HG02852 (cell line): ENCODE data around the gene KRT80.

Experiments used
- ATAC-seq: cut with Tn5 transposase; IDR thresholded peaks from one replicate; pipeline ENCODE4 v1.9.1; 2021; ENCODE audit warnings: mild to moderate bottlenecking, moderate library complexity; ENCODE audit not compliant: unreplicated experiment

Gene KRT80

GRCh38 chr12:52141875-52142274 is 49.9 kb downstream of the KRT80 start:
- no peak for ATAC-seq

GRCh38 chr12:52141306-52141705 is 50.5 kb downstream of the KRT80 start:
- ATAC-seq, result no peak

GRCh38 chr12:52139579-52140062 is 52.2 kb downstream of the KRT80 start:
- ATAC-seq, result no peak

- ATAC-seq, result no peak
These were observed 52.7 kb downstream of the KRT80 start for GRCh38 chr12:52139147-52139546.

- no peak for ATAC-seq
These were observed 54.1 kb downstream of the KRT80 start for GRCh38 chr12:52137746-52138145.

- no peak for ATAC-seq
These were observed 59.1 kb downstream of the KRT80 start for GRCh38 chr12:52132754-52133161.

- ATAC-seq, result no peak
These were observed 61.1 kb downstream of the KRT80 start for GRCh38 chr12:52130711-52131110.

GRCh38 chr12:52127683-52128450 is 63.9 kb downstream of the KRT80 start:
- no peak for ATAC-seq

- no peak for ATAC-seq
These were observed 64.9 kb downstream of the KRT80 start for GRCh38 chr12:52126605-52127578.

- ATAC-seq, result no peak
These were observed 65.7 kb downstream of the KRT80 start for GRCh38 chr12:52126050-52126604.

- ATAC-seq, result no peak
These were observed 66.3 kb downstream of the KRT80 start for GRCh38 chr12:52125476-52125900.

GRCh38 chr12:52123487-52124186 is 68.2 kb downstream of the KRT80 start:
- ATAC-seq, result no peak

- ATAC-seq, result no peak
These were observed 68.9 kb downstream of the KRT80 start for GRCh38 chr12:52122904-52123303.

GRCh38 chr12:52122540-52122871 is 69.3 kb downstream of the KRT80 start:
- ATAC-seq, result no peak

GRCh38 chr12:52121824-52122539 is 69.8 kb downstream of the KRT80 start:
- no peak for ATAC-seq

GRCh38 chr12:52120951-52121823 is 70.6 kb downstream of the KRT80 start:
- no peak for ATAC-seq

GRCh38 chr12:52119398-52120254 is 72.2 kb downstream of the KRT80 start:
- ATAC-seq, result no peak
